ENCODE measurements around the gene FUNDC1.

The FUNDC1 gene

GRCh38 chrX:44480591-44480990 lies 62.1 kb downstream of the FUNDC1 start:
- no peak for DNase-seq (ENCODE audit: low spot score)

GRCh38 chrX:44474410-44474809 lies 68.2 kb downstream of the FUNDC1 start:
- DNase-seq (ENCODE audit: low spot score) = no peak
